Cardiac fibroblast (primary cell): ENCODE measurements around the gene PNMT.

ENCODE experiments used
- DNase-seq, 2 donors: peaks; one replicate each; pipeline versions ENCODE4 v3.0.0 to v3.0.0-alpha.2; 2010; ENCODE audit warnings: low read depth in 2 of 2
- H3K4me3 ChIP-seq, 2 donors: replicated peaks in 1 of 2; 1 replicate in 1 of 2; 2 replicates in 1 of 2; pipeline ENCODE4 v1.5.1; 2011; ENCODE audit warnings: low read depth in 2 of 2, low read length in 2 of 2, mild to moderate bottlenecking in 2 of 2, moderate library complexity in 1 of 2
- CTCF ChIP-seq: IDR thresholded peaks from one replicate; pipeline ENCODE4 v1.5.1; 2011; ENCODE audit warnings: low read depth, mild to moderate bottlenecking, low read length, inconsistent platforms

Gene PNMT

GRCh38 chr17:39628655-39629493, 39.4 kb upstream of the PNMT start:
- no peak for TF ChIP-seq CTCF
- H3K4me3 ChIP-seq: no peak overlapping the region
- no peak for DNase-seq

- no peak for DNase-seq
- no peak overlapping the region for H3K4me3 ChIP-seq
- TF ChIP-seq CTCF: no peak
Measured at GRCh38 chr17:39629494-39629880, 38.8 kb upstream of the PNMT start.

GRCh38 chr17:39629898-39630297, 38.4 kb upstream of the PNMT start:
- no peak overlapping the region for H3K4me3 ChIP-seq
- DNase-seq: no peak
- TF ChIP-seq CTCF: no peak

- H3K4me3 ChIP-seq: no peak overlapping the region
- no peak for DNase-seq
- TF ChIP-seq CTCF: no peak
Measured at GRCh38 chr17:39631403-39631802, 36.9 kb upstream of the PNMT start.

GRCh38 chr17:39632153-39632941, 35.9 kb upstream of the PNMT start:
- TF ChIP-seq CTCF: no peak
- no peak for DNase-seq

GRCh38 chr17:39633570-39634183, 34.6 kb upstream of the PNMT start:
- TF ChIP-seq CTCF: no peak
- no peak overlapping the region for H3K4me3 ChIP-seq
- DNase-seq: no peak

More at GRCh38 chr17:39632153-39632941, 35.9 kb upstream of the PNMT start:
- H3K4me3 ChIP-seq: no peak overlapping the region
